SW 1271 (cell line): ENCODE data around the gene PLEKHM3.
"Not testable (repeated sequence)": the region's sequence is repeated elsewhere in the genome, so short reads cannot be mapped to it uniquely, and the experiment has no call there.

Experiments
- DNase-seq, 2 experiments: peaks; one replicate each; lab custom pipeline; 2025; lab: John Stamatoyannopoulos, UW

The PLEKHM3 gene

GRCh38 chr2:207925601-207926000 lies 99.7 kb downstream of the PLEKHM3 start:
- DNase-seq = no peak

DNA sequence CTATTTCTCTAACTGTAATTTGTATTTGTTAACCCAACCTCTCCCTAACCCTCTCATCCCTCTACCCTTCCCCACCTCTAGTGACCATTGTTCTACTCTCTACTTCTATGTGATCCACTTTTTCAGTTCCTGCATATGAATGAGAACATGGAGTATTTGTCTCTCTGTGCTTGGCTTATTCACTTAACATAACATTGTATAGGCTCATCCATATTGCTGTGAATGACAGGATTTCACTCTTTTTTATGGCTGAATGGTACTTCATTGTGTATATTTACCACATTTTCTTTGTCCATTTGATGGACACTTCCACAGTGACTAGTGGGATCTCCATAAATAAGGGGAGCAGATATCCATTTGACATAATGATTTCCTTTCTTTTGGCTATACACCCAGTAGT lies 103.7 kb downstream of the PLEKHM3 start:
- no peak for DNase-seq

DNA sequence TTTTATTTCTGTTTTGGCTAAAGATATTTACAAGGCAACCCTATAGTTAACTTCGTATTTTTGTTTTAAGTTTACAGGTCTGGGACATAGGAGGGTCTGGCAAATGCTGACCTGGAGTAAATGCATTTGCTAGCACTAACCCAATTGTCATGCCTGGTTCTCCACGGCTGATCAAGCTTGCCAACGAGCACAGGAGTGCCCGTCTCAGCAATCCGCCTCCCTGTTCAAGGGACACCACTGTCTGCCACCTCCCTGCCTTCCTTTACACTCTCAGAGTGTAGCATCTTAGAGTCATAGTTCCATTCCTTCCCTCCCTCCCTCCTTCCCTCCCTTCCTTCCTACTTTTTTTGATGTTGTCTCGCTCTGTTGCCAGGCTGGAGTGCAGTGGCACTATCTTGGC lies 104.6 kb downstream of the PLEKHM3 start:
- DNase-seq = no peak

DNA sequence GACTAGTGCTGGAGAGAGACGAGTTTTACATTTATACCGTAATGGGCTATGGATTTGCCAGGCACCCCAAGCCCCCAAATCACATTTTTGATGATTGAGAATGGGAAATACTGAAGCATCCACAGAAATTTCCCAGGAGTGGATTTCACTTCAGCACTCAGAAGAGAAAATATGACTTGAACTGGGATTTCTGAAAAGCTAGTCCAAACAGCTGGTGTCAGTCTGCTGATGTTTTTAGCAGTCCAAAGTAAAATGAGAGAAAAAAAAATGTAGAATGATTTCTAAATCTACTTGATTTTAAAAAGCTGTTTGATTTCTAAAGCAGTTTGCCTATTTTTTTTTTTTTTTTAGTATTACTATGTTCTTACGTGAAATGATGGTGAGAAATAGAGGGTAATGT lies 105.0 kb downstream of the PLEKHM3 start:
- DNase-seq = no peak

- no peak for DNase-seq
Observed at GRCh38 chr2:207919164-207919919, 106.0 kb downstream of the PLEKHM3 start.

DNA sequence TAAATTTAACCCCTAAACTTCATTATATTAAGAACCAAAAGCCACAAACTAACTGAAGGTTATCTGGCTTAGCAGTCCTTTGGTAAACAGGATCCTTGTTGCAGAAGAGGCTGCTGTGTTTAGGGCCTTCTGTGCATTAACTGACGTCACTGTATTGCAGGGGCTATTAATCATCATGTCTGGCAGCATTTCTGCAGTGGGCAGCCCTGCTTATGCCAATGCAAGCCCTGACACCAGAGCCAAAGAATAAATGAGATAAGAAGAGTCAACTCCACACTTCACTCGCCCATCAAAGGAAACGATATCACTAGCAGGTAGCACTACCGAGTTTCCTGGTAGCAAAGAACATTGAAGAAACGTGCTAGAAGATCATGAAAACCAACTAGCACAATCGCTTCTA lies 110.6 kb downstream of the PLEKHM3 start:
- no peak for DNase-seq

DNA sequence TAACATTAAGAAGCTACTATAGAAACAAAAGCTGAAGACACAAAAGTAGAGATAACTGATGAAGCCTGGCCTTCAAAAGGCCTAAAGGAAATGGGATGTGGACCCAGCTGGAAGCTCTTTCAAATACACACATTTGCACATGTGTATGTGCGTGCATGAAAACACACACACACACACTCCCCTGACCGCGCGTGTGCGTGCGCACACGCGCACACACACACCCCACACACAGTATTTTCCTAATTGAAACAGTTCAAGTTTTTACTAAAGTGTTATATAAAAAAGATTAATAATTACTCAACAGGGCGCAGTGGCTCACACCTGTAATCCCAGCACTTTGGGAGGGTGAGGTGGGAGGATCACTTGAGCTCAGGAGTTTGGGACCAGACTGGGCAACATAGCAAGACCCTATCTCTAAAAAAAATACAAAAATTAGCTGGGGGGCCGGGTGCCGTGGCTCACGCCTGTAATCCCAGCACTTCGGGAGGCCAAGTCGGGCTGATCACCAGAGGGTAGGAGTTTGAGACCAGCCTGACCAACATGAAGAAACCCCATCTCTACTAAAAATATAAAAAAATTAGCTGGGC lies 111.5 kb downstream of the PLEKHM3 start:
- no peak for DNase-seq

DNA sequence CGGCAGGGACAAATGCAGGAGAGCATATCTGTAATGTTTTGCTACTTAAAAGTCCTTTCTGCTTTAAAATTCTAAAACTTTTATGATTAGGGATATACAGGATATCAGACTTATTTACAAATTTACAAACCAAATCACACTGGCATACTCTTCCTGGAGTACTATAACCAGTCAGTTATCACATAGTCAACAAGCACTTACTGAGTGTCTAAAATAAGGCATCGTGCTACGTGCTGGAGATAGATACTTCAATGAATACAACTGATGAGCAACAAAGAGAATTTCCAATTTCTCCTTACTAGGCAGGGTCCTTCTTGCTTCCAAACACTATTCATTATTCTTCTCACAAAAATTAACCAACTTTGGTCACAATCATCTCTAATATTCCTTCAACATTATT lies 113.5 kb downstream of the PLEKHM3 start:
- DNase-seq = no peak

DNA sequence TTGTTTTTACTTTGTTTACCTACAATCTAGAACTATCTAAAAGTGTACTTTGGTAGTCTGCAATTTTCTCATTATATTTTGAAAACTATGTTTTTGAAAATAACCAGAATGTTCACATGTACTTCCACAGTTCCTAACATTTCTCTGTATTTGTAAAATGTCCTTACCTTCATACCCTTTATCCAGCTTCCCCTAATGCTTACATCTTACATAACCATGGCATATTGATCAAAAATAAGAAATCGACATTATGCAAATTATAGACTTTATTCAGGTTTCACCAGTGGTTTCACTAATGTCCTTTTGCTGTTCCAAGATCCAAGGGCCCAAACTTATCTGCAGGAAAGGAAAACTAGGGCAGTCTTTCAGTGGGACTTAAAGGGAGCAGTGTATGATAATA lies 114.1 kb downstream of the PLEKHM3 start:
- no peak for DNase-seq

GRCh38 chr2:207906495-207906894 lies 118.8 kb downstream of the PLEKHM3 start:
- not testable (repeated sequence) for DNase-seq

GRCh38 chr2:207905546-207905945 lies 119.8 kb downstream of the PLEKHM3 start:
- DNase-seq = no peak

- DNase-seq = no peak
Observed at GRCh38 chr2:207903236-207903635, 122.1 kb downstream of the PLEKHM3 start.

- no peak for DNase-seq
Observed at GRCh38 chr2:207902821-207903220, 122.5 kb downstream of the PLEKHM3 start.

DNA sequence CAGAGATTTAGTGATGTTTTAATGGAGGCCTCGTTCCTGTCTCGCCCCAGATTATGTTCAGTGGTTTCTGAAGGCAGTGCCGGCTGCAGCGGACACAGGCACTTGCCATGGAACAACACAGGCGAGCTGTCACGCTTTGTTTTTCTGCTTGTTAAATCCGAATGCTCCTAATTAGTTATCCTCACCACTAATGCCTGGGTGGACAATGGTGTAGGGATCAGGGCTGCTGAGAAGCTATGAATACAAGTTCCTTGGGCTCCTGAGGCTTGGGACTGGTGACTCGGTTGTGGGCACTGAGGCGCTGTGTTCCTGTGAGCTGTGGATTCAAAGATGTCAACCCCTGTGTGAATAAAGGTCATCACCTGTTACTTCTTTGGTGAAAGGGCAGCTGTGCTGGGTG lies 123.5 kb downstream of the PLEKHM3 start:
- no peak for DNase-seq

DNA sequence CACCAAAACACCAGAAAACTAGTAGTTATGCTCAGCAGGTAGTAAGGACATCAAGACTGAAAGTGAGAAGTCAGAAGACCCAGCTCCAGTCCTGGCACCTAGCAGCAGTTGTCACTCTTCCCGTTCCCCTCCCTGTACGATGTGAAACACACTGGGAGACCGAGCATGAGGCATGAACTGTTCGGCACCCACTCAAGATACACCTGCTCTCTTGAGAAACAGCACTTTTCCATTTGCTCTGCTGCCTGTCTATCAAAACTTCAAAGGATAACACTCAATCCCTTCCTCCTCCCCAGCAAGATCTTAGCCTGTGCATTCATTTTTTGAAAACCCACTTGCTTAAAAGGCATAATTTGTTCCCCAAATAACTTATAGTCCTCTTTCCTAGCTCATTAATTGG lies 123.9 kb downstream of the PLEKHM3 start:
- DNase-seq = no peak

DNA sequence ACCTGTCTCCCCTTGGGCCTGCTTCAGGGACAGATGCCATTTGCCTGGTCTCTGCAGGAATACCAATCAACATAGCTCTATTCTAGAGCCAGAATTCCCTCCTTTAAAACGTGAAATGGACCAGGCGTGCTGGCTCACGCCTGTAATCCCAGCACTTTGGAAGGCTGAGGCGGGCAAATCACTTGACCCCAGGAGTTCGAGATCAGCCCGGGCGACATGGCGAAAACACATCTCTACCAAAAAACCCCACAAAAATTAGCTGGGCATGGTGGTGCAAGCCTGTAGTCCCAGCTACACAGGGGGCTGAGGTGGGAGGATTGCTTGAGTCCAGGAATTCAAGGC lies 127.0 kb downstream of the PLEKHM3 start:
- DNase-seq = no peak

GRCh38 chr2:207897541-207898353 lies 127.6 kb downstream of the PLEKHM3 start:
- no peak for DNase-seq

- DNase-seq = no peak
Observed at GRCh38 chr2:207896525-207897285, 128.6 kb downstream of the PLEKHM3 start.

GRCh38 chr2:207895274-207895860 lies 130.0 kb downstream of the PLEKHM3 start:
- no peak for DNase-seq

GRCh38 chr2:207892716-207893402 lies 132.5 kb downstream of the PLEKHM3 start:
- no peak for DNase-seq

GRCh38 chr2:207891086-207891844 lies 134.1 kb downstream of the PLEKHM3 start:
- no peak for DNase-seq
